SH-SY5Y (cell line): Measurements from ENCODE around the gene PAGE4.

Source experiments
- GATA2 ChIP-seq: IDR thresholded peaks from 2 replicates; pipeline ENCODE4 v1.6.1; 2011; ENCODE audit warnings: mild to moderate bottlenecking, low read depth, low read length
- GATA3 ChIP-seq: IDR thresholded peaks from 2 replicates; pipeline ENCODE4 v1.6.1; 2011; ENCODE audit warnings: low read depth, mild to moderate bottlenecking, low read length, moderate library complexity

DNA sequence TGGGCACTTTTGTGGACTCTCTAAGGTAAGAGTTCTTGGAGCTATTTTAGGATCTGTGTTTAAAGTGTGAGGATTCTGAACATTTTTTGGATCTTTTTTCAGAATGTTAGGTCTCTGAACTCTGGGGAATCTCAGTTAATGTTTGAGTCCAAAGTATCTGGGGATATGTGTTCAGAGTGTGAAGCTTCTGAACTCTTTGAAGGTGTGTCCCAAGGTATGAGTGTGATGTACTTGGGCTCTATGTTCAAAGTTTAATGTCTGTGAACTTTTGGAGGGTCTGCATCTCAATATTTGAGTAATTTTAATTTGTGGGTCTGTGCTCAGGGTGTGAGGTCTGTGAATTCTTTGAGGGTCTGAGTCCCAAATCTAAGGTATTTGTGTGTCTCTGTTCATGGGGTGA lies 35.4 kb upstream of the PAGE4 start:
- TF ChIP-seq GATA2, result no peak
- TF ChIP-seq GATA3, result no peak
